ENCODE results near the gene CRYBG1.
A peak's percentile ranks its signal among the peaks of the same experiment; 100 is the strongest.
"Not testable (repeated sequence)": the region's sequence is repeated elsewhere in the genome, so short reads cannot be mapped to it uniquely, and the experiment has no call there.

CRYBG1 gene

GRCh38 chr6:106512048-106512967, 151.8 kb downstream of the CRYBG1 start:
- Histone ChIP-seq H3K4me1 (no peaks in the 10 kb centered on the region), H3K27me3 (peaks cover 69% of the 10 kb centered on the region), H3K4me3 (ENCODE audit: low read depth, low read length) (peak overlapping the region; percentile 46), H3K36me3 (no peaks in the 10 kb centered on the region), H3K9me3 (no peaks in the 10 kb centered on the region)
- peak; percentile 26 for DNase-seq
- TF ChIP-seq CTCF (IDR thresholded peaks at IDR 0.05; ENCODE audit: low read depth, low read length), result no peak

GRCh38 chr6:106512968-106513574, 152.6 kb downstream of the CRYBG1 start:
- no peak overlapping the region for H3K4me3 ChIP-seq (ENCODE audit: low read depth, low read length)
- H3K4me1 ChIP-seq, result no peaks in the 10 kb centered on the region
- no peaks in the 10 kb centered on the region for H3K9me3 ChIP-seq
- no peak for TF ChIP-seq CTCF (IDR thresholded peaks at IDR 0.05; ENCODE audit: low read depth, low read length)
- H3K27me3 ChIP-seq, result peaks cover 66% of the 10 kb centered on the region
- no peak for DNase-seq
- H3K36me3 ChIP-seq, result no peaks in the 10 kb centered on the region

GRCh38 chr6:106513808-106514582, 153.5 kb downstream of the CRYBG1 start:
- Histone ChIP-seq H3K36me3 (no peaks in the 10 kb centered on the region), H3K27me3 (peaks cover 59% of the 10 kb centered on the region), H3K9me3 (no peaks in the 10 kb centered on the region), H3K4me3 (ENCODE audit: low read depth, low read length) (no peak overlapping the region), H3K4me1 (no peaks in the 10 kb centered on the region)
- no peak for DNase-seq
- no peak for TF ChIP-seq CTCF (IDR thresholded peaks at IDR 0.05; ENCODE audit: low read depth, low read length)

GRCh38 chr6:106514583-106514885, 154.0 kb downstream of the CRYBG1 start:
- no peak overlapping the region for H3K4me3 ChIP-seq (ENCODE audit: low read depth, low read length)
- no peaks in the 10 kb centered on the region for H3K4me1 ChIP-seq
- H3K36me3 ChIP-seq, result no peaks in the 10 kb centered on the region
- no peak for TF ChIP-seq CTCF (IDR thresholded peaks at IDR 0.05; ENCODE audit: low read depth, low read length)
- H3K9me3 ChIP-seq, result no peaks in the 10 kb centered on the region
- H3K27me3 ChIP-seq, result peaks cover 54% of the 10 kb centered on the region
- no peak for DNase-seq

GRCh38 chr6:106515582-106515981, 155.1 kb downstream of the CRYBG1 start:
- not testable (repeated sequence) for DNase-seq; H3K4me1 ChIP-seq; H3K9me3 ChIP-seq; H3K36me3 ChIP-seq; H3K4me3 ChIP-seq (ENCODE audit: low read depth, low read length)
- peaks cover 44% of the 10 kb centered on the region for H3K27me3 ChIP-seq

GRCh38 chr6:106516616-106517015, 156.1 kb downstream of the CRYBG1 start:
- no peak for DNase-seq

More at GRCh38 chr6:106516616-106517015, 156.1 kb downstream of the CRYBG1 start:
- H3K9me3 ChIP-seq, result no peaks in the 10 kb centered on the region
- peaks cover 39% of the 10 kb centered on the region for H3K27me3 ChIP-seq
- H3K4me3 ChIP-seq (ENCODE audit: low read depth, low read length), result no peak overlapping the region
- TF ChIP-seq CTCF (IDR thresholded peaks at IDR 0.05; ENCODE audit: low read depth, low read length), result no peak
- H3K4me1 ChIP-seq, result no peaks in the 10 kb centered on the region
- H3K36me3 ChIP-seq, result no peaks in the 10 kb centered on the region
